ENCODE results near the gene ELMOD3. TPM values are rescaled to one million over a fixed set of nuclear protein-coding genes. Genes with fewer than 3 reads are reported as not detected.
A peak's percentile ranks its signal among the peaks of the same experiment; 100 is the strongest.

The ELMOD3 gene
- total RNA-seq, 1 donor from 2014 or later, result 19.4 TPM

- no peak for DNase-seq (ENCODE audit: low read depth)
Observed at GRCh38 chr2:85422072-85422457, 67.5 kb downstream of the ELMOD3 start.

GRCh38 chr2:85423525-85423924 lies 69.0 kb downstream of the ELMOD3 start:
- DNase-seq (ENCODE audit: low read depth), result peak; percentile 90

- DNase-seq (ENCODE audit: low read depth), result no peak
Observed at GRCh38 chr2:85425588-85425987, 71.0 kb downstream of the ELMOD3 start.

- DNase-seq (ENCODE audit: low read depth), result no peak
Observed at GRCh38 chr2:85427300-85427835, 72.8 kb downstream of the ELMOD3 start.

GRCh38 chr2:85428343-85428881 lies 73.8 kb downstream of the ELMOD3 start:
- no peak for DNase-seq (ENCODE audit: low read depth)

GRCh38 chr2:85429213-85429923 lies 74.8 kb downstream of the ELMOD3 start:
- no peak for DNase-seq (ENCODE audit: low read depth)

- no peak for DNase-seq (ENCODE audit: low read depth)
Observed at GRCh38 chr2:85429924-85430289, 75.3 kb downstream of the ELMOD3 start.

GRCh38 chr2:85430752-85431569 lies 76.4 kb downstream of the ELMOD3 start:
- peak; percentile 93 for DNase-seq (ENCODE audit: low read depth)

- peak; percentile 87 for DNase-seq (ENCODE audit: low read depth)
Observed at GRCh38 chr2:85431570-85432205, 77.1 kb downstream of the ELMOD3 start.

GRCh38 chr2:85433511-85434089 lies 79.0 kb downstream of the ELMOD3 start:
- peak; percentile 100 for DNase-seq (ENCODE audit: low read depth)

- DNase-seq (ENCODE audit: low read depth), result peak; percentile 51
Observed at GRCh38 chr2:85434696-85435095, 80.1 kb downstream of the ELMOD3 start.

GRCh38 chr2:85435220-85435958 lies 80.8 kb downstream of the ELMOD3 start:
- peak; percentile 69 for DNase-seq (ENCODE audit: low read depth)

GRCh38 chr2:85435981-85436835 lies 81.6 kb downstream of the ELMOD3 start:
- peak; percentile 41 for DNase-seq (ENCODE audit: low read depth)

- peak; percentile 36 for DNase-seq (ENCODE audit: low read depth)
Observed at GRCh38 chr2:85436836-85437487, 82.4 kb downstream of the ELMOD3 start.

GRCh38 chr2:85437488-85438200 lies 83.1 kb downstream of the ELMOD3 start:
- DNase-seq (ENCODE audit: low read depth), result peak; percentile 91

GRCh38 chr2:85438201-85439024 lies 83.8 kb downstream of the ELMOD3 start:
- peak; percentile 67 for DNase-seq (ENCODE audit: low read depth)

- DNase-seq (ENCODE audit: low read depth), result no peak
Observed at GRCh38 chr2:85439025-85439472, 84.5 kb downstream of the ELMOD3 start.

All from myocyte (in vitro differentiated cells).